GM19043 (cell line): ENCODE measurements around the gene BLNK.

Source experiments
- ATAC-seq: cut with Tn5 transposase; IDR thresholded peaks from one replicate; pipeline ENCODE4 v1.9.1; 2021; ENCODE audit warnings: low read depth; ENCODE audit not compliant: unreplicated experiment

Gene BLNK

DNA sequence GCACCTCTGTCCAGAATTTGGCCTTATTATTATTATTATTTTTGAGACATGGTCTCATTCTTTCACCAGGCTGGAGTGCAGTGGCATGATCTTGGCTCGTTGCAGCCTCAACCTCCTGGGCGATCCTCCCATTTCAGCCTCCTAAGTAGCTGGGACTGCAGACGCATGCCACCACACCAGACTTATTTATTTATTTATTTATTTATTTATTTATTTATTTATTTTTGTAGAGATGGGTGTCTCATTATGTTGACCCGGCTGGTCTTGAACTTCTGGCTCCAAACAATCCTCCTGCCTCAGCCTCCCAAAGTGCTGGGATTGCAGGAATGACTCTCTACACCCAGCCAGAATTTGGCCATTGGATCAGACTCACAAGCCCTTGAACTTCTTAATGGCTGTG, 6.4 kb downstream of the BLNK start:
- ATAC-seq: no peak

DNA sequence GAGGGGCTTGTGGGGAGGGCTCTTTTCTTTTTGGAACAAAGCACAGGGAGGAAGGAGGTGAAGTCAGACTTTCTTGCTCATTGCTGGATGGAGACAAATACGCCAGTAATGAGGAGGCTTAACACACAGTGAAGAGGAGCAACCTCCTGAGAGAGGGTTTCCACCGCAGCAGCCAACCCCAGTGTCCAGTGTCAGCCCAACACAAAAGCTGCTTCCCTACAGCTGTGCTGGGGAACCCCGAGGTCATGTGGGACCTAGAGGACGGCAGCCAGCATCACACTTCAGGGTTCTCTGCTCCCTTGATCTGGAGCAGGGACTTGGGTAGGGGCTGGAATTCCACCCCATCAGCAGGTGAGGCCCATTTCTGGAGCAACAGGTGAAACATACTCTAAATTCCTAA, 7.7 kb downstream of the BLNK start:
- no peak for ATAC-seq

GRCh38 chr10:96263176-96263575, 8.2 kb downstream of the BLNK start:
- no peak for ATAC-seq

DNA sequence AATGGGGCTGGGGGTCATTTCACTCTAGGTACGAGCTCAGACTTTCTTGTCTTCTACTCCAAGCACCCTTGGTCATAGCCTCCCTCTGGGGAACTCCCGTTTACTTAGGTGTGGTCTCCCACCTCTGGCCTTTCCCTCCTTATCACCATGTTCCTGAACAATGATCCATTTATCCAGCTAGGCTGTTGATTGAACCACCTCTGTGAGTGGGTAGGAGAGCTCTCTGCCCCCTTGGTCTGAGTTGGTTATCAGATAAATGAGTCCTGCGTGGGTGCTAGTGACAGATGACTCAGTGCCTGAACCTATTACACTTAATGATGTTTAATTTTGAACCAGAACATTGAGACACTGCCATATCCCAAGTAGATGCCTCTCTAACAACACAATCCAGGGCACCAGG, 9.4 kb downstream of the BLNK start:
- ATAC-seq: no peak

- ATAC-seq: no peak
Measured at GRCh38 chr10:96261132-96261531, 10.2 kb downstream of the BLNK start.

- ATAC-seq: no peak
Measured at GRCh38 chr10:96260014-96260413, 11.4 kb downstream of the BLNK start.

- ATAC-seq: no peak
Measured at GRCh38 chr10:96259150-96259549, 12.2 kb downstream of the BLNK start.

DNA sequence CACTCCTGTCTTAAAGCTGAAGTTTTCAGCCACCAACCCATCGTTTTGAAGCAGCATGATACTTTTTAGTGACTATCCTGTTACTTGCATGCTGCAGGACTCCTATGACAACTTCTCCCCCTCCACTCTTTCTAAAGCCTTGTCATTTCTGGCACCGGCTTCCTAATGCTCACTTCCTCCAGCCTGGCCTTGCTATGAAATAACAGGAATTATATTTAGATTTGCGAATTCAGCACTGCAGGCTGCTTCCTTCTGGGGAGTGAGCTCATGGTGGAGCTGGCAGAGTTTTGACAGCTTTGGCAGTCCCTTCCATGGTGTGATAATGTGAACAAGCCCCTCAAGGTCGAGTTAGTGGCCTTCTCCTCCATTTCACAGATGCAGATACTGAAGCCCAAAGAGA, 13.4 kb downstream of the BLNK start:
- ATAC-seq: no peak

GRCh38 chr10:96255549-96256333, 15.6 kb downstream of the BLNK start:
- ATAC-seq: no peak

GRCh38 chr10:96254976-96255375, 16.4 kb downstream of the BLNK start:
- no peak for ATAC-seq

GRCh38 chr10:96252730-96253129, 18.6 kb downstream of the BLNK start:
- ATAC-seq: no peak

- no peak for ATAC-seq
Measured at GRCh38 chr10:96250349-96250748, 21.0 kb downstream of the BLNK start.

- ATAC-seq: no peak
Measured at GRCh38 chr10:96249264-96249663, 22.1 kb downstream of the BLNK start.

DNA sequence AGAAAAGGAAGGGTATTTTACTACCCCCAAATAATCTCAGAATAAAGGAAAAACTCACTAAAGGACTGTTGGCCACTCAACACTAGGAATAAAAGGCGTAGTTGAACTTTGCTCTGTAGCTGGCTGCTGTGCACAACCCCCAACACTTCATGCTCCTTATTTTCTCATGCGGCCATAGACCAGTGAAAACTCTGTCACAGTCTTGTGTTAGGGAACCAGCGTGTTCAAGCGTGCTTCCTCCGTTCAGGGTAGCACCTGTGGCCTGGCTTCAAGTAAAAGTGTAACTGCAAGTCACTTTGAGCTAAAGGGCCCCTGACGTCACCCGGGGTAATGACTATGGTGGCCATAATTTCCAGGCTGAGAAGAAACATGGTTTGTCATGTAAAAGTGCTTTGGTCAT, 27.0 kb downstream of the BLNK start:
- ATAC-seq: peak; percentile 99

DNA sequence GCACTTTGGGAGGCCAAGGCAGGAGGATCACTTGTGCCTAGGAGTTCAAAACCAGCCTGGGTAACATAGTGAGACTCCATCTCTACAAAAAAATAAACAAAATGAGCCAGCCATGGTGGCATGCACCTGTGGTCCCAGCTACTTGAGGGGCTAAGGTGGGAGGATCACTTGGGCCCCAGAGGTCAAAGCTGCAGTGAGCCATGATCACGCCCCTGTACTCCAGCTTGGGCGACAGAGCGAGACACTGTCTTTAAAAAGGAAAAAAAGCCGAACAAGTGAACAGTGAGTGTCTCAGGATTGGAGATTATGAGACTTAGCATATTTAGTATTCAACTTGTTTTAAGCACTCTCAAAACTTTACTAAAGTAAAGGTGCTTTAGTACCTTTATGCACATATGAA, 28.1 kb downstream of the BLNK start:
- ATAC-seq: no peak

- no peak for ATAC-seq
Measured at GRCh38 chr10:96242822-96243221, 28.5 kb downstream of the BLNK start.

DNA sequence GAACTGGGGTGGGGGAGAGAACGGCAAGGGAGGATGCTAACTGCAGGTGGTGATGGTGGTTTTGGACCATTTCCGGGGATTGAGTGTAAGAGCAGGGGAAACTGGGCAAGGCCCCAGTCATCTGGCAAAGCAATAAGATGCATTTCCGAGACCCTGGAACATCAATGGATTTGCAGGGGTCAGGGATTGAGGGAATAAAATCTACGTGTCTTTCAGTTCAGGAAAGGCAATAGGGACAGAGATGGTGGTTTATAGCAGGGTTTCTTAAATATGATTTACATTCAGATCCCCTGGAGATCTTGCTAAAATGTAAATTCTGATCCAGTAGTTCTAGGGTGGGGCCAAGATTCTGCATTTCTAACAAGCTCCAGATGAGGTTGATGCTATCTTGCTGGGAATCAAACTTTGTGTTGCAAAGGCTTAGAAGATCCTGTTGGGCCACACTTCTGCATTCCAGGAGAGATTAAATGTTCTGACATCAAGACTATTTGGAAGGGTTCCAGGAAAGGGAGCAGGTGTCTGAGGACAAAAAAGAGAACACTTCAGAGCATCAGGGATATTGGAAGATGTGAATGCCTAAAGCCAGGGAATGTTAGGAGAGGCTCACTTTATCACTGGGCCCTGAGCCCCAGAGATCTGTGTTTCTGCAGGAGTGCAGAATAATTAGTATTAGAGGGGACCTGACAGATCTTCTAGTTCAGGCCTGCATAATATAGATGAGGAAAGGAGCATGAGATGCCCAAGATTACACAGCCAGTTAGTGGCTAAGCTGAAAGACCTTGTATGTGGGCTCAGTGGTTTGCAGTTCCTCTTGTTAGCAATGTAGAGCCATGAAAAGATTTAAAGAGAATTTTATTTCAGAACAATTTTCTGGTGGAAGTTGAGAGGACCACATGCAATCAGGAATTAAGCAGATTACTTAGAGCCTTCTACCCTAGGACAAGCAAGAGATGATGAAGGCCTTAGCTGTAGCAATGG, 32.4 kb downstream of the BLNK start:
- no peak for ATAC-seq

- ATAC-seq: no peak
Measured at GRCh38 chr10:96236876-96237275, 34.5 kb downstream of the BLNK start.

- ATAC-seq: no peak
Measured at GRCh38 chr10:96236090-96236478, 35.3 kb downstream of the BLNK start.

DNA sequence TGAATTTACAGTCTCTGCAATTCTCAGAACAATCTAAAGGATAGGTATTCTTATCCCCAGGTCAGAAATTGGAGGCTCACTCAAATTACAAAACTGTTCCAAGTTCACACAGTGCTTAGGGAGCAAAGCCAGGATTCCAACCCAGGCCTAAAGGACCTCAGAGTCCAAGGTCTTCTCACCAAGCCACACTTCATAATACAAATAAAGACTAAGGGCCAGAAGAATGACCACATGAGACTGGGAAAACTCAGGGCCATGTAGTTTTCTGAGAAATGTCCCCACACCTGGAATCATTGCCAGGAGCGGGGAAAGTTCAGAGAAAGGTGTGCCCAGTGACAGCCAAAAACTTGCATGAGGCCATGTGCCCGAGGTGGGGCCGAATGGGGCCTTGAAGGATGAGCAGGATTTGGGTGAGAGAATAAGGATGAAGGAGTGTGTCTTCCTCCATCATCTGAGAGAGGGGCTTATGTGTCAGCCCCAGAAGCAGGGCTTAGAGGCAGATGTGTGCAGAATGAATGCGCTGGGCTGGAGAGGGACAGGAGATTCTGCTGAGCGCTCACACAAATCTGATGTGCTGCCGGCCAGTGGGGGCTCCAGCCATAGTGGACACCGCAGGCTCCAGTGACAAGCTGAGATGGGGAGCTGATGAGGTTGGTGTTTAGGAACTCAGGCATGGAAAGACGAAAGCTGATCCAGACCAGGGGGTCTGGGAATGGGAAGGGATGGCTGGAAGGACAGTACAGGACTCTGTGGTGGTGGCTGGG, 35.9 kb downstream of the BLNK start:
- ATAC-seq: no peak

- ATAC-seq: no peak
Measured at GRCh38 chr10:96233959-96234358, 37.4 kb downstream of the BLNK start.
